Esophagus squamous epithelium (tissue), 5 donors: Measurements from ENCODE around the gene LAMTOR2. TPM values are rescaled to one million over a fixed set of nuclear protein-coding genes. Genes with fewer than 3 reads are reported as not detected.

ENCODE experiments used
- DNase-seq: peaks from one replicate; lab custom pipeline; 2025; lab: John Stamatoyannopoulos, UW
- H3K27ac ChIP-seq, 4 donors: fragments of 200-600 bp; sonication (generic); one replicate each; pipeline ENCODE4 v1.5.1; 2016 to 2019; ENCODE audit warnings: mild to moderate bottlenecking in 1 of 4
- H3K27me3 ChIP-seq, 4 donors: fragments of 200-600 bp; sonication (generic); 1 replicate in 3 of 4; 2 replicates in 1 of 4; pipeline versions ENCODE4 v1.5.1 to v1.6.0; 2017 to 2021; ENCODE audit warnings: antibody characterized with exemption in 1 of 4
- H3K36me3 ChIP-seq, 3 donors: fragments of 200-600 bp; sonication (generic); one replicate each; pipeline ENCODE4 v1.5.1; 2016 to 2019
- H3K4me1 ChIP-seq, 3 donors: fragments of 200-600 bp; sonication (generic); one replicate each; pipeline ENCODE4 v1.5.1; 2017 to 2019
- H3K4me3 ChIP-seq, 4 donors: fragments of 200-600 bp; sonication (generic); 1 replicate in 3 of 4; 2 replicates in 1 of 4; pipeline ENCODE4 v1.5.1; 2016 to 2019; ENCODE audit warnings: mild to moderate bottlenecking in 2 of 4, moderate library complexity in 1 of 4
- H3K9me3 ChIP-seq, 3 donors: fragments of 200-600 bp; sonication (generic); one replicate each; pipeline ENCODE4 v1.5.1; 2016 to 2019
- POLR2A ChIP-seq, 4 donors: fragments of 450-650 bp; IDR thresholded peaks; one replicate each; pipeline ENCODE4 v1.6.1; 2017; ENCODE audit warnings: antibody characterized with exemption in 4 of 4, mild to moderate bottlenecking in 4 of 4, moderate library complexity in 3 of 4
- WGBS, 2 donors: methylation state at CpG; one replicate each; pipeline ENCODE4 v1.1.5; 2018; 5-methylcytosine and 5-hydroxymethylcytosine counted together
- intact Hi-C: fragments of 100-400 bp; cut with DNase I; formaldehyde crosslinking; loops from one replicate; pipeline ENCODE4 v1.15.0; 2022
- total RNA-seq, 4 donors: library from RNA; depleted of rRNA; stranded (reverse); fragments of >200 nt; gene quantifications; one replicate each; pipeline ENCODE4 v1.1.0, GENCODE V29; 2016
- TF ChIP-seq, protein P1 (sequence below), 6 experiments: fragments of 450-650 bp in 4 of 6; fragments of 200-600 bp in 2 of 6; sonication (generic) in 2 of 6; IDR thresholded peaks; one replicate each; pipeline ENCODE4 v1.5.1; 2016 to 2019; ENCODE audit warnings: antibody characterized with exemption in 6 of 6, mild to moderate bottlenecking in 4 of 6, moderate library complexity in 4 of 6
- donor health status: DM: yes; HTN: yes; CAD: no.

Gene LAMTOR2
- 10 to 100 TPM; 41.4 to 67.1 (median 53.3) TPM for total RNA-seq

DNA sequence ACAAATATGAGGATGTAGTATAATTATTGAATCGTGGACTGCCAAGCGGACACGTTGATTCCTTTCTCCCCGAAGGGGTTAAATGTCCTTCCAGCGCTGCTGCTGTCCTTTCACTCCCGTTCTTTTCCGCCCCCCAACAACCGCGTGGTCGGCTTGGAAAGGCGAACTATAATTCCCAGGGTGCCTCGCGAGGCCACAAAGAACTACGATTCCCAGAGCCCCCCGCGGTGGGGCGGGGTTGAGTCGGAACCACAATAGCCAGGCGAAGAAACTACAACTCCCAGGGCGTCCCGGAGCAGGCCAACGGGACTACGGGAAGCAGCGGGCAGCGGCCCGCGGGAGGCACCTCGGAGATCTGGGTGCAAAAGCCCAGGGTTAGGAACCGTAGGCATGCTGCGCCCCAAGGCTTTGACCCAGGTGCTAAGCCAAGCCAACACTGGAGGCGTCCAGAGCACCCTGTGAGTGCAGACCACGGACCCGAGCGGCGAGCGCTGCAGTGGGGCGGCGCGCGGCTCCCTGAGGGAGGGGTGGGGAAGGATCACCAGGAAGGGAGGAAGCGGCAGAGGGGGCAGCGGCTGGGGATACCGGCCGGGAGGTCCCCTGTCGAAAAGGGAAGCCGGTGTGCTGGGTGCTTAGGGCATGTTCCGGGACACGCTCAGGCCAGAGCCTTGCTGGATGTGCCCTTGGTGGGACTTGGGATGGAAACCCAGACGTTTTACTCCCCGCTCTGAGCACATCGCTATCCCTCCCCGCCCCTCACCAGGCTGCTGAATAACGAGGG is at the start of gene LAMTOR2:
TSS of gene LAMTOR2 (plus strand) at position 283 of the 781 bp plus-strand sequence. CDS start at position 391, 108 bp downstream.
- 0 to 1% methylated on average over 14 to 15 of the region's 53 CpGs for WGBS, 2 donors
- intact Hi-C loops: loop anchor here (10.0 kb wide), 1 partner anchor 120 kb away; the partner anchor contains the start of gene KHDC4
- peak in 3 of 4 donors; percentile 32 to 63 (median 41) for TF ChIP-seq POLR2A (IDR thresholded peaks at IDR 0.05)
- TF ChIP-seq, protein P1, sequence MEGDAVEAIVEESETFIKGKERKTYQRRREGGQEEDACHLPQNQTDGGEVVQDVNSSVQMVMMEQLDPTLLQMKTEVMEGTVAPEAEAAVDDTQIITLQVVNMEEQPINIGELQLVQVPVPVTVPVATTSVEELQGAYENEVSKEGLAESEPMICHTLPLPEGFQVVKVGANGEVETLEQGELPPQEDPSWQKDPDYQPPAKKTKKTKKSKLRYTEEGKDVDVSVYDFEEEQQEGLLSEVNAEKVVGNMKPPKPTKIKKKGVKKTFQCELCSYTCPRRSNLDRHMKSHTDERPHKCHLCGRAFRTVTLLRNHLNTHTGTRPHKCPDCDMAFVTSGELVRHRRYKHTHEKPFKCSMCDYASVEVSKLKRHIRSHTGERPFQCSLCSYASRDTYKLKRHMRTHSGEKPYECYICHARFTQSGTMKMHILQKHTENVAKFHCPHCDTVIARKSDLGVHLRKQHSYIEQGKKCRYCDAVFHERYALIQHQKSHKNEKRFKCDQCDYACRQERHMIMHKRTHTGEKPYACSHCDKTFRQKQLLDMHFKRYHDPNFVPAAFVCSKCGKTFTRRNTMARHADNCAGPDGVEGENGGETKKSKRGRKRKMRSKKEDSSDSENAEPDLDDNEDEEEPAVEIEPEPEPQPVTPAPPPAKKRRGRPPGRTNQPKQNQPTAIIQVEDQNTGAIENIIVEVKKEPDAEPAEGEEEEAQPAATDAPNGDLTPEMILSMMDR (IDR thresholded peaks at IDR 0.05): peak in 1 of 6 experiments; percentile 17
- no peaks in the 10 kb centered on the region for H3K9me3 ChIP-seq
- H3K4me1 ChIP-seq: peaks cover 0 to 40% (median 11%) of the 10 kb centered on the region in 3 donors
- H3K27me3 ChIP-seq: no peaks in the 10 kb centered on the region
- H3K4me3 ChIP-seq: peak within 1 kb of the TSS; percentile 84 to 95 (median 88)
- H3K36me3 ChIP-seq: peaks cover 0 to 24% (median 0%) of the 10 kb centered on the region in 3 donors
- peak; percentile 88 for DNase-seq
- peak within 1 kb of the TSS; percentile 95 to 98 (median 96) for H3K27ac ChIP-seq

DNA sequence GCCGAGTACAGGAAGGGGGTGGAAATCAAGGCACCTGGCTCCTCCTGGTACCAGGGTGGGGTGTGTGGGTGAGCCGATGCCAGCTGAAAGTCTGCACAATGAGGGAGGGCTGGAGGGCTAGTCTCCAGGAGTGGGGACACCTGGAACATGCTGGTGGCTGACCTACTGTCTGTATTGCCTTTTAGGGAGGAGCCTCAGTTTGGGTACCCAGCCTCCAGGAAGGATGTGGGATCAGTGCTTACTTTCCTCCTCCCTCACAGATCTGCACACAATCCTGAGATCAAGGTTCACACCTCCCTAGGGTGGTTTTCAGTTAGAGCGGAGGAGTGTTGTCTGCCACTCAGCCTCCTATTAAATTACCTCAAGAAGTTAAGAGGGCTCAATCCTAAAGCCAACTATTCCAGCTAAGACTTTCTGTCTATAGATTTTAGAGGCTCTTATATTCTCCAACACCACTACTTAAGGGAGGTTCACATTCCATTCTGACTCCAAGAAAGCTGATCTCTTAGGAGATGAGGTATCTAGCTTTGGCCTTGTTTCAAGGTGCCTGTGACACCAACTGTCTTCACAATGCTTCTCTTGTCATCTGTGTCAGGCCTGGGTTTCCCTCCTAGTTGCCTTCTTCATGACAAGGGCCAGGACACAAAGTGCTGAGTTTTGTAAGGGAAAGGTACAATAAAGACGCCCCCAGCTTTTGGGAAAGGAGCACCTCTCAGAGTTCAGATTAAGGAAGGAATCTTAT is 49.6 kb upstream of the LAMTOR2 start:
- intact Hi-C loops: no loop called here
- TF ChIP-seq POLR2A (IDR thresholded peaks at IDR 0.05): no peak
- TF ChIP-seq, protein P1 (IDR thresholded peaks at IDR 0.05): no peak
- Histone ChIP-seq H3K9me3 (no peaks in the 10 kb centered on the region), H3K27ac (no peak overlapping the region), H3K4me3 (no peak overlapping the region), H3K27me3 (no peaks in the 10 kb centered on the region), H3K36me3 (peaks cover 7 to 29% (median 17%) of the 10 kb centered on the region in 3 donors), H3K4me1 (peaks cover 0 to 39% (median 0%) of the 10 kb centered on the region in 3 donors)
- 84 to 89% methylated on average over 2 to 3 of the region's 4 CpGs for WGBS, 2 donors
- no peak for DNase-seq

DNA sequence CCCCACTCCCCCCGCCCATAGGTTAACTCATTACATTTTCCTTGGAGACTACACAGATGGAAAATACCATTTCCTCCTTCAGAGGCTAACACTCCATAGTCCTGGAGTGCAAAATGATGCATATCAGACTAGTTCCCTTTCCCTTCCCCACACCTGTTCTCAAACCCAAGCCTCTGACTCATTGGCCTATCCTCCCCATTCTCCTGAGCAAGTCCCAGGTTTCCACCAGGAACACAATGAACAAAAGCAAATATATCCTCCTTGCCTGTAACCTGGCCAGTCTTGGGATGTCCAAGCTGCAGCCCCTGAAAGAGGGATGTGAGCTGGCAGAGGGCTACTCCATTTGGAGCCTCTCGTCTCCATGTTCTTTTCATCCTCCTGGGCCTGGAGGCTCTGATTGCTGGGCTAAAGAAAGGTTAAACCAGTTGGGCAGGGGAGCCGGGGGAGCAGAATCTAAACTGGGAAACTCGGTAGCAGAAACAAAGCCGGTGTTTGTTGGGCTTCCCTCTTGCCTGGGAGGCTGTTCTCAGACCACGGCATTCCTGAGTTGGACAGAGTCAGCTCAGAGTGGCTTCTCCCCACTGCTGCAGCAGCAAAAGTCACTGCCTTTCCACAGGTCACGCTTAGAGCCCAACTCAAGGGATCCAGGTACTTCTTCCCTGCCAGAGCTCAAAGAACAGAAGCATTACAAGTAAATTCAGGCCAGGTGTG is 47.8 kb upstream of the LAMTOR2 start:
- Histone ChIP-seq H3K4me3 (no peak overlapping the region), H3K27ac (no peak overlapping the region), H3K27me3 (no peaks in the 10 kb centered on the region), H3K4me1 (peaks cover 0 to 25% (median 0%) of the 10 kb centered on the region in 3 donors), H3K36me3 (peaks cover 19 to 47% (median 29%) of the 10 kb centered on the region in 3 donors), H3K9me3 (no peaks in the 10 kb centered on the region)
- DNase-seq: no peak
- no peak for TF ChIP-seq POLR2A (IDR thresholded peaks at IDR 0.05)
- TF ChIP-seq, protein P1 (IDR thresholded peaks at IDR 0.05): no peak
- intact Hi-C loops: no loop called here
- WGBS, 2 donors: 65 to 79% methylated on average over 5 to 6 of the region's 7 CpGs

DNA sequence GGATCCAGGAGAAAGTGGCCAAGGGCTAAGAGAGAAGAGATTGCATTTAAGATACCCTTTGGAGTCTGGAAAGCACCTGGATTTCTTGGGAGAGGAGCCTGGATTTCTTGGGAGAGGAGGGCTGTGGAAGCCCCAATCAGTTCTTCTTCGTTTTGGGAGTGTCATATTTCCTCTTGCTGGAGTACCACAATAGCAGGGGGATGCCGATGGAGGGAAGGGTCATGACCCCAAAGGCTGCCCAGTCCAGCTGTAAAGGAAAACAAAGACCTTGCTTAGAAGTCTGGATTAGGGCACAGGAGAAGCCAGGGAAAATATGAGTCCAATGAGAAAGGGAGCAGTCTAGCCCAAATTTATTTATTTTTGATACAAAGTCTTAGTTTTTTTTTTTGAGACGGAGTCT is 45.2 kb upstream of the LAMTOR2 start:
- intact Hi-C loops: no loop called here
- H3K27ac ChIP-seq: no peak overlapping the region
- TF ChIP-seq, protein P1 (IDR thresholded peaks at IDR 0.05): no peak
- TF ChIP-seq POLR2A (IDR thresholded peaks at IDR 0.05): no peak

More for the DNA sequence above, 45.2 kb upstream of the LAMTOR2 start:
- Histone ChIP-seq H3K9me3 (no peaks in the 10 kb centered on the region), H3K4me1 (peaks cover 0 to 4% (median 0%) of the 10 kb centered on the region in 3 donors), H3K27me3 (no peaks in the 10 kb centered on the region), H3K4me3 (no peak overlapping the region), H3K36me3 (peaks cover 23 to 73% (median 33%) of the 10 kb centered on the region in 3 donors)
- DNase-seq: no peak
- 53 to 66% methylated on average over 2 to 3 of the region's 3 CpGs for WGBS, 2 donors
